Measurements from ENCODE around the gene RING1.

Gene RING1

DNA sequence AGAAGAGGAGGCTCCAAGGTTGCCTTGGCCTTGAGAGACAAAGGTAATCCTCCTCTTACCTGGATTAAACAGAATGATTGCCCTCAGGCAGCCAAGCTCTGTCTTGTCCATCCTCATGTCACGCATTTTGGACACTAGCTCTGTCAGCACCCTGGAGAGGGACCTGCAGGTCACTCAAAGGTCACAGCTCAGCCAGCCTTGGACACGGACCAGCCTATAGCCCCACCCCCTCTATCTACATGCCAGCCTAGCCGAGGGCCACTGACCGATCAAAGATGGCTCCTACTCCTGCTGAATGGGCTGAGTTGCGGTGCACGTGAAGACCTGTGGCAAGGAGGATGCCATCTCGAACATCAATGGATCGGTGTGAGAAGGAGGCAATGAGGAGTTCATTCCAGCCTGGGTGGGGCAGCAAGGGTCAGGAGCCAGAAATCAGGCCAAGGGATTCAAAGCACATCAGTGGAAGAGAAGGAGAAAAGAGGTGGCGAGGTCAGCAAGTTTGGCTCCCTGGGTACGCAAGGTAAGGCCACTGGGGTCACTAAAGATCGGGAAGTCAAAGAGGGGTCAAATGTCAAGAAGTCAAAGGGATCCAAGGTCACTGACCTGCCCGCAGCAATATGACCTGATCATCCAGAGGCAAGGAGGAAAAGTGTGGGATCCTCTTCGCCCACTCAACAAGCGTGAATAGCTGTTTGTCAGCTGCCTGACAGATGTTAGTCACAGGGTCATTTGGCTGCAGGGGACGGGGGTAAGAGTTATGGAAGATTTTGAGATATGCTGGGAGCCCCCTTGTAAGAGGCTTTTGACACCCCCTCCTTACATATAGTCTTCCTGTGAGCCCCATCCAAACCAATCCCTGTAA is 12.8 kb upstream of the RING1 start:
- Histone ChIP-seq H3K27ac (ENCODE audit: low read length, poor library complexity, severe bottlenecking) (no peak overlapping the region), H3K4ac (ENCODE audit: low read depth in 1 of 2, low read length in 2 of 2) (no peak overlapping the region), H2AK5ac (ENCODE audit: low read length, severe bottlenecking) (no peak overlapping the region), H4K91ac (ENCODE audit: low read length) (no peak overlapping the region), H3K18ac (ENCODE audit: low read depth in 1 of 2, low read length in 2 of 2) (no peak overlapping the region), H3K23ac (ENCODE audit: low read length in 2 of 2) (no peak overlapping the region), H2BK120ac (ENCODE audit: low read depth, low read length) (no peak overlapping the region), H3K4me1 (ENCODE audit: control insufficient read depth, insufficient read depth, low read depth, low read length) (peaks cover 33% of the 10 kb centered on the region), H3K4me2 (ENCODE audit: low read length, poor library complexity, severe bottlenecking) (no peak overlapping the region), H2BK12ac (ENCODE audit: low read length in 2 of 2) (no peak overlapping the region), H2BK5ac (ENCODE audit: low read depth, low read length, poor library complexity, severe bottlenecking) (no peak overlapping the region), H3K9me3 (ENCODE audit: control insufficient read depth, low read length) (no peaks in the 10 kb centered on the region), H2BK15ac (ENCODE audit: low read depth, poor library complexity, severe bottlenecking) (no peak overlapping the region), H4K8ac (ENCODE audit: low read length) (no peak overlapping the region), H3K36me3 (ENCODE audit: control insufficient read depth in 1 of 2, insufficient read depth in 2 of 2, low read depth in 1 of 2, low read length in 2 of 2) (peaks cover 38% of the 10 kb centered on the region in 2 experiments), H3K4me3 (ENCODE audit: insufficient read depth in 1 of 2, low read depth in 1 of 2, low read length in 2 of 2) (no peak overlapping the region), H3K27me3 (ENCODE audit: control insufficient read depth in 1 of 2, insufficient read depth in 1 of 2, low read length in 2 of 2) (peaks cover 17 to 25% of the 10 kb centered on the region in 2 experiments), H2AFZ (ENCODE audit: low read depth, low read length) (no peak overlapping the region), H3K9ac (ENCODE audit: low read length) (no peak overlapping the region), H3K79me1 (replicated peaks; ENCODE audit: low read length, poor library complexity, severe bottlenecking) (peaks cover 27% of the 10 kb centered on the region), H3K14ac (ENCODE audit: low read length in 2 of 2) (no peak overlapping the region)
- DNase-seq, result no peak
- WGBS, result 91% methylated on average over 14 of the region's 15 CpGs

DNA sequence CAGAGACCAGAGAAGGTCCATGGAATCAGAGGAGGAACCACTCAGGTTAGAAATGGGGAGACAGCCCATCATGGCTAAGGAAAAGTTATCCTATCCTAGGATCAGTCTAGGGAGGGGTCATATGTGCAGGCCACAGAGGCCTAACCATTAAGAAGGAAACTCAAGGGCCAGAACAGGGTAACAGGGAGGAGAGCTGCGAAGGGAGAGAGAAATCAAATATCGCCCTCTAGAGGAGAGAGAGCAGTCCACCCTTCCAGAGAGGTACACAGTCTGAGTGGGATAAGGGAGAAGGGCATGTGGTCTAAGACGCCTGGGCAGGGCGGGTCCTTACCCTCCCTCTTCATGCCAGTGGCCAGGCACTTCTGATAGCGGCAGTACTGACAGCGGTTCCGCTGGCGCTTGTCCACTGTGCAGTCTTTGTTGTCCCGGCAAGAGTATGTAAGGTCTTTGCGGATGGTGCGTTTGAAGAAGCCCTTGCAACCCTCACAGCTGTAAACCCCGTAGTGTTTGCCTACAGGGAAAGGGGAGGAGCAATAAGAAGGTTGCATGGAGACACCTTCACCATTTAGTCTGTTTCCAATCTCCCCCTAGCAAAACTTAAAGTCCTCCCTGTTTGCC is 10.8 kb upstream of the RING1 start:
- peak; percentile 80 for DNase-seq

GRCh38 chr6:33198159-33198852 is 10.0 kb upstream of the RING1 start:
- 90% methylated on average over 4 of the region's 6 CpGs for WGBS

More for the DNA sequence above, 10.8 kb upstream of the RING1 start:
- Histone ChIP-seq H2BK12ac (ENCODE audit: low read length in 2 of 2) (no peak overlapping the region), H3K18ac (ENCODE audit: low read depth in 1 of 2, low read length in 2 of 2) (no peak overlapping the region), H3K4ac (ENCODE audit: low read depth in 1 of 2, low read length in 2 of 2) (no peak overlapping the region), H3K23ac (ENCODE audit: low read length in 2 of 2) (no peak overlapping the region), H3K4me2 (ENCODE audit: low read length, poor library complexity, severe bottlenecking) (no peak overlapping the region), H3K27ac (ENCODE audit: low read length, poor library complexity, severe bottlenecking) (no peak overlapping the region), H2BK120ac (ENCODE audit: low read depth, low read length) (no peak overlapping the region), H3K4me3 (ENCODE audit: insufficient read depth in 1 of 2, low read depth in 1 of 2, low read length in 2 of 2) (no peak overlapping the region), H3K79me1 (replicated peaks; ENCODE audit: low read length, poor library complexity, severe bottlenecking) (peaks cover 25% of the 10 kb centered on the region), H3K4me1 (ENCODE audit: control insufficient read depth, insufficient read depth, low read depth, low read length) (peaks cover 33% of the 10 kb centered on the region), H3K36me3 (ENCODE audit: control insufficient read depth in 1 of 2, insufficient read depth in 2 of 2, low read depth in 1 of 2, low read length in 2 of 2) (peaks cover 48 to 49% of the 10 kb centered on the region in 2 experiments), H3K9ac (ENCODE audit: low read length) (peak overlapping the region; percentile 49), H3K27me3 (ENCODE audit: control insufficient read depth in 1 of 2, insufficient read depth in 1 of 2, low read length in 2 of 2) (peaks cover 0 to 5% of the 10 kb centered on the region in 2 experiments), H4K91ac (ENCODE audit: low read length) (no peak overlapping the region), H2AFZ (ENCODE audit: low read depth, low read length) (no peak overlapping the region), H2AK5ac (ENCODE audit: low read length, severe bottlenecking) (no peak overlapping the region), H3K9me3 (ENCODE audit: control insufficient read depth, low read length) (no peaks in the 10 kb centered on the region), H3K14ac (ENCODE audit: low read length in 2 of 2) (no peak overlapping the region), H2BK15ac (ENCODE audit: low read depth, poor library complexity, severe bottlenecking) (no peak overlapping the region), H4K8ac (ENCODE audit: low read length) (no peak overlapping the region), H2BK5ac (ENCODE audit: low read depth, low read length, poor library complexity, severe bottlenecking) (no peak overlapping the region)
- 60% methylated on average over 12 of the region's 12 CpGs for WGBS

More at GRCh38 chr6:33198159-33198852, 10.0 kb upstream of the RING1 start:
- H2BK15ac ChIP-seq (ENCODE audit: low read depth, poor library complexity, severe bottlenecking), result no peak overlapping the region
- no peak overlapping the region for H2AFZ ChIP-seq (ENCODE audit: low read depth, low read length)
- H4K8ac ChIP-seq (ENCODE audit: low read length), result no peak overlapping the region
- no peak overlapping the region for H3K27ac ChIP-seq (ENCODE audit: low read length, poor library complexity, severe bottlenecking)
- no peaks in the 10 kb centered on the region for H3K27me3 ChIP-seq (ENCODE audit: control insufficient read depth in 1 of 2, insufficient read depth in 1 of 2, low read length in 2 of 2)
- H3K4me2 ChIP-seq (ENCODE audit: low read length, poor library complexity, severe bottlenecking), result peak overlapping the region; percentile 24
- peaks cover 55% of the 10 kb centered on the region in 2 experiments for H3K36me3 ChIP-seq (ENCODE audit: control insufficient read depth in 1 of 2, insufficient read depth in 2 of 2, low read depth in 1 of 2, low read length in 2 of 2)
- H2BK120ac ChIP-seq (ENCODE audit: low read depth, low read length), result no peak overlapping the region
- no peak overlapping the region for H3K14ac ChIP-seq (ENCODE audit: low read length in 2 of 2)
- H3K23ac ChIP-seq (ENCODE audit: low read length in 2 of 2), result no peak overlapping the region
- no peak overlapping the region for H4K91ac ChIP-seq (ENCODE audit: low read length)
- no peaks in the 10 kb centered on the region for H3K9me3 ChIP-seq (ENCODE audit: control insufficient read depth, low read length)
- peaks cover 28% of the 10 kb centered on the region for H3K4me1 ChIP-seq (ENCODE audit: control insufficient read depth, insufficient read depth, low read depth, low read length)
- no peak overlapping the region for H2AK5ac ChIP-seq (ENCODE audit: low read length, severe bottlenecking)
- H2BK12ac ChIP-seq (ENCODE audit: low read length in 2 of 2), result peak overlapping the region in 1 of 2 experiments; percentile 12
- H3K18ac ChIP-seq (ENCODE audit: low read depth in 1 of 2, low read length in 2 of 2), result no peak overlapping the region
- DNase-seq, result no peak
- H3K79me1 ChIP-seq (replicated peaks; ENCODE audit: low read length, poor library complexity, severe bottlenecking), result peaks cover 25% of the 10 kb centered on the region
- H3K9ac ChIP-seq (ENCODE audit: low read length), result peak overlapping the region; percentile 21
- H3K4ac ChIP-seq (ENCODE audit: low read depth in 1 of 2, low read length in 2 of 2), result no peak overlapping the region
- peak overlapping the region in 1 of 2 experiments; percentile 51 for H3K4me3 ChIP-seq (ENCODE audit: insufficient read depth in 1 of 2, low read depth in 1 of 2, low read length in 2 of 2)
- no peak overlapping the region for H2BK5ac ChIP-seq (ENCODE audit: low read depth, low read length, poor library complexity, severe bottlenecking)

All from mesenchymal stem cell (in vitro differentiated cells and primary cell).